A549 treated with DMSO at 1 μM for 4 hours (cell line): ENCODE data around the gene SERPING1. TPM values are rescaled to one million over a fixed set of nuclear protein-coding genes. Genes with fewer than 3 reads are reported as not detected.

ENCODE experiments used
- total RNA-seq: library from RNA; stranded (reverse); fragments of 200-300 nt; extraction: Qiagen RNA extraction; gene quantifications from 5 replicates; pipeline ENCODE4 v1.2.3, GENCODE V29; 2022; ENCODE audit warnings: low read depth

Gene SERPING1
- 0.29 to 0.55 TPM (median 0.46 TPM) in 5 replicates for total RNA-seq

GRCh38 chr11:57597461-57597915 is at the start of gene SERPING1:
Gene SERPING1 (plus strand): TSS chr11:57597685. CDS start chr11:57598271, 586 bp downstream.

DNA sequence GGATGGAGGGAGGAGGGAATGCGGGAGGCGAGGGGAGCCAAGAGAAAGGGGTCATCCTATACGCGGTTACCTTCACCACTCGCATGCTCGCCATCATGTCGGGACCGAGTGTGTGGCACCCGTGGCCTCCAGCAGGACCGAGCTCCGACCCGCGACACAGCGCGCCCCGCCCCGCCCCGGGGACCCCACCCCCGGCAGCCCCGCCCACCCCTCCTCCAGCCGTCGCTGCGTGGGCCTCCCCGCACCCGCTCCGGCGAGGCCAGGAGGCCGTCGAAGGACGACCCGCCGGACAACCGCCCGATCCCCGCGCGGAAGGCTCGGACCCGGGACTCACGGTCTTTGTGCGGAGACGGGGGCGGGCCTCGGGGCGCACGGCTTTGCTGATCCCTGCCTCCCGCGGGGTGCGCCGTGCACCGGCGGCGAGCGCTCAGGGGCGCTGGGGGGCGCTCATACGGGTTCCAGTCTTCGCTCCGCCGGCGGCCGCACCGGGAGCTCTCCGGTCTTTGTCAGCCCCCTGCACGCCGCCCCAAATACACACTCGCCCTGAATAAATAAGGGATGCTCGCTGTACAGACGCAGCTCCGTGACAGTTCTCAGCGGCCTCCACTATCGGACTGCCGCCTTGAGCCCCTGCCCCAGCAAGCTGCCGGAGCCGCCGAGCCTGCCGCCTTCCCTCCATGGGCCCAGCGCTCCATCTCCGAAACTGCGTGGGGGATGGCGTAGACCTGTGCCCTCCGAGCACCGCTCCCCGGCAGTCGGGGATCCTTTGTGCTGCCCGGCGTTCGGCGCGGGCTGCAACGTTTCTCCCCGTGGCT is 29.8 kb upstream of the SERPING1 start, which contains the start of gene UBE2L6:
TSS of gene UBE2L6 (minus strand) at position 158 of the 815 bp plus-strand sequence. CDS start at position 97, 61 bp downstream.

DNA sequence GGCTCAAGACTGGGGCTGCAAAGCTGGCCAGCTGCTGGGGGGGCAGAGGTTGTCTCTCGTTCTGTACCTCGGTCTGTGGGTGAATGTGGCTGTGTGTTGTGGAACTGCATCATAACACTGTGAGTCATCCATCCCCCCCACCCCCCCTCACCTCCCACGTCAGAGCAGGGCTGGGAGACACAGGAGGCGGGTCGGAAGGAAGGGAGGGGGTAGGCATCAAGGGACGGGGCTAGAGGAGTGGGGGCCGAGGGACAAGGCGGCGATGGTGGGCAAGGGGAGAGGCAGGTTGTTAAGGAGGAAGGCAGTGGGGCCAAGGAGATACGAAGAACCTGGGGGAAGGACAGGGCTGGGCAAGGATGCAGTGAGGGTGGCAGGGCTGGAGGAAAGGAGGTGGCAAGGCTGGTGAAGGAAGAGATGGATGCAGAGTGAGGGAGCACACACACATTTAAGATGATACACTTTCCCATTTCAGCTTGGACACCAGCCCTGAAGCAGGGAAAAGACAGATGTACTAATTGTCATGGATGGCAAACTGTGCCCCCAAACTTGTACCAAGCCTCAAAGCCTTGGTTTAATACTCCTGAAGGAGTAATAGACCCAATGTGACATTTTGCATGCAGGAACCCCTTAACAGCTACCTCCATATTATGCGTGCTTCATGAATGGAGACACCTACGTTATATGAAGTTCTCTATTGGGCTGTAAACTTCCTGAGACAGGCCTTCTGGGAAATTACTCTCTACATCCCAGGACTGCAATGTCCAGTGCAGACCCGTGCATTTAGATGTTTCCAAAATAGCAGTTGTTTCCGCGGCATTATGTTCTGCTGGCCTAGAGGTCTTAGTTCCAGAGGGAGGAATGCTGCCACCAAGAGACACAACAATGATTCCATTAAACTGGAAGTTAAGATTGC is 52.6 kb downstream of the SERPING1 start, which contains the start of gene YPEL4:
TSS of gene YPEL4 (minus strand) at position 87 of the 913 bp plus-strand sequence. CDS start 2,805 bp downstream, outside the sequence.

DNA sequence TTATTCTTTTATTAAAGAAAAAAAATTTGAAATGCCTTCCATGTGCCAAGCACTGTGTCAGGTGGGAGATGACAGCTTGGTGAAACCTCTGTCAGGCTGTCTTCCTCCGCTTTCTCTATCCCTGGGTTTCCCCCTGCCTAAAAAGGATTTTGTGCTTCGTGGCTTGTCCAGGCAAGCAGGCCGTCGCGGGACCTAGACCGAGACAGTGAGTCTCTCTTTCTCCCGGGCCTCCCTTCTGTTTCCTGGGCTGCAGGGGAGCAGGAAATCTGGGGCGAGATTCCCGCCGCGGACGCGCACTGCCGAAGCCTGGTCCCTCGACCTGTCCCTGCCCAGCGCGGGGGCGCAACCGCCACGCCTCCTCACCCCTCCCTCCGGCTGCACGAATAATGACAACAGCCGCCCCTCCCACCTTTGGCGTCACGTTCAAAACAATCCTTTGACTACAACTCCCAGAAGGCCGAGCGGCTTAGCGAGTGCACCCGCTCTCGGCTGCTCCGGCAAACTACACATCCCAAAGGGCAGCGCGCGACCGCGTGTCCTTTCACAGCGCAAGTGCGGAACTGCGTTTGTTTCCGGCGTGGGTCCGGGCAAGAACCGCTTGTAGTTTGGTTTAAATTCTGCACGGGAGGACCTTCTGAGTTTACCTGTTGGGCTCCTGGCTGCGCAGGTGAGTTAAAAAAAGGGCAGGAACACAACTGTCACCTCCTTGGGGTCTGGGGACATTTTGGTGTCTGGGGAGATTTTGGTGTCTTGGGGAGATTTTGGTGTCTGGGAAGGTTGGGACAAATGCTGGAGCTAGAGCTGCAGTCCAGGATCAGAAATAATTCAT is 59.9 kb downstream of the SERPING1 start, which contains the start of gene CLP1:
TSS of gene CLP1 (plus strand) at position 569 of the 829 bp plus-strand sequence. CDS start 1,715 bp downstream, outside the sequence.

Other genes with a start within 250 kb of the SERPING1 start
- gene PRG3, start 216.5 kb upstream of the SERPING1 start, total RNA-seq, result not detected in 5 replicates
- not detected in 5 replicates for gene PRG2, start 207.0 kb upstream of the SERPING1 start, total RNA-seq
- gene SLC43A3, start 170.6 kb upstream of the SERPING1 start, total RNA-seq, result 0.44 to 0.86 TPM (median 0.61 TPM) in 5 replicates
- gene RTN4RL2, start 137.2 kb upstream of the SERPING1 start, total RNA-seq, result 75.3 to 131 TPM (median 110 TPM) in 5 replicates
- gene SLC43A1, start 82.0 kb upstream of the SERPING1 start, total RNA-seq, result 2.6 to 3.9 TPM (median 3.3 TPM) in 5 replicates
- gene TIMM10, start 66.9 kb upstream of the SERPING1 start, total RNA-seq, result 154 to 181 TPM (median 169 TPM) in 5 replicates
- not detected in 5 replicates for gene SMTNL1, start 60.1 kb upstream of the SERPING1 start, total RNA-seq
- gene UBE2L6, start 30.0 kb upstream of the SERPING1 start, total RNA-seq, result 25.8 to 32.3 TPM (median 27.7 TPM) in 5 replicates
- 0.17 to 0.51 TPM (median 0.34 TPM) in 5 replicates for gene YPEL4, start 52.2 kb downstream of the SERPING1 start, total RNA-seq
- gene CLP1, start 60.1 kb downstream of the SERPING1 start, total RNA-seq, result 29.0 to 33.9 TPM (median 30.6 TPM) in 5 replicates
- gene ZDHHC5, start 70.4 kb downstream of the SERPING1 start, total RNA-seq, result 72.4 to 79.2 TPM (median 77.8 TPM) in 5 replicates
- gene MED19, start 114.5 kb downstream of the SERPING1 start, total RNA-seq, result 25.5 to 31.3 TPM (median 30.6 TPM) in 5 replicates
- gene TMX2, start 114.9 kb downstream of the SERPING1 start, total RNA-seq, result 153 to 175 TPM (median 158 TPM) in 5 replicates
- 100 to 153 TPM (median 131 TPM) in 5 replicates for gene SELENOH, start 143.8 kb downstream of the SERPING1 start, total RNA-seq
- gene BTBD18, start 154.1 kb downstream of the SERPING1 start, total RNA-seq, result not detected in 5 replicates
- 57.5 to 73.7 TPM (median 71.6 TPM) in 5 replicates for gene CTNND1, start 164.1 kb downstream of the SERPING1 start, total RNA-seq